ENCODE results near the gene INO80B.

The INO80B gene

DNA sequence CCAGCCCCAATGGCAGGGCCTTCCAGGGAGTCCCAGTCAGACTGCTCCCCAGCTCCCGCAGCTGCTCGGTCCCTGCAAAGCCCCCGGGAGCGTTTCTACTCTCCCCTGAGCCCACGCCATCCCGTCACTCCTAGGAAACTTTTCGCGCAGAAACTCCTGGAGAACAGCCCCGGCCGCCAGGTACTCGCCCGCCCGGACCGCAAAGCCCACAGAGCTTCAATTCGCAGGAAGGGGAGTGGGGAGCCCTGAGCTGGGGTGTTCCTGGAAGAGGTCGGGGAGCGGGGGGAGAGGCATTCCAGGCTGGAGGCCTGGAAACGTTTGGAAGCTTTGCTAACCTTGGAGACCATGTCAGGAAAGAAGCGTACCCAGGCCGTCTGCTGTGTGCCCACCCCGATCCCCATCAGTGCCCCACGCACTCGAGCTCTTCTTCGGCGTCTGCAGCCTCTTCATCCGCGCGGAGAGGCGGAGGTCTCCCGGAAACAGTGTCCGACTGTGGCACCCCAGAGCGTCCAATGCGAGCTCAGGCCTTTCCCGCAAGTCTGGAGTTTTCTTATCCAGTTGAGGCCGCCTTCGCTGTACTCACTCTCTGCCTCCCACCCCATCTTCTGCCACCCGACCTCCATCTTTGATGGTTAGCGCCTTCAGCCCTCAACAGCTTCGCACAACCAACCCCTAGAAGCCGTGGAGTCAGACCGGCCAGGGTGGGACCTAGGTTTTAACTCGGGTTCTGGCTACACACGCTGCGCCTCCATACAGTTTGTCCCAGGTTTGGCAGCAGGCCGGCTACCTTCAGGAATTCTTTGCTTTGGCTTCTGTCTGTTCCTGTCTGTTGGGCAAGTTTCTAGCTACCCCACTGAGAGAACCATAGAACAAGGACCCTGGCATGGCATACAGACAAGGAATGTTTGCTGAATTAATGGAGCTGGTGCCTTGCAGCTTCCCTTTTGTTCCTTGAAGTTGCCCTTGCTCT lies 48.9 kb downstream of the INO80B start:
- FAIRE-seq, result no peak

DNA sequence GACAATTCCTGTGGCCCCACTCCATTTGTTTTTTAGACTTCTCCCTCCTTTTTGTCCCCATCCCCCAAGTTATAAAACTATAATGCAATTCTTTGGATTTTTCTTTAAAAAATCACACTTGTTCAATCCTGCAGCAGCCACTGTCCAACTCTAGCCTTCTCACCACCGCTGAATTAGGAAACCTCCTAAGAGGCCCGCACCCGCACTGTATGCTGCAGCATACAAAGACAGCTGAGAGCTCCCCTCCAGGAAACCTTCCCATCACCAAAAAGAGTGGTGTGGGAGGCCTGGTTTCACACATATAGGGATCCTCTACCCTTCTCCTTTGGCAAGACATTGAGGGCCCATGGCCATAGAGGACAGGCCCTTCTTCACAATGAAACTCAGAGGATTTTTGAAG lies 49.7 kb downstream of the INO80B start:
- no peak for FAIRE-seq

DNA sequence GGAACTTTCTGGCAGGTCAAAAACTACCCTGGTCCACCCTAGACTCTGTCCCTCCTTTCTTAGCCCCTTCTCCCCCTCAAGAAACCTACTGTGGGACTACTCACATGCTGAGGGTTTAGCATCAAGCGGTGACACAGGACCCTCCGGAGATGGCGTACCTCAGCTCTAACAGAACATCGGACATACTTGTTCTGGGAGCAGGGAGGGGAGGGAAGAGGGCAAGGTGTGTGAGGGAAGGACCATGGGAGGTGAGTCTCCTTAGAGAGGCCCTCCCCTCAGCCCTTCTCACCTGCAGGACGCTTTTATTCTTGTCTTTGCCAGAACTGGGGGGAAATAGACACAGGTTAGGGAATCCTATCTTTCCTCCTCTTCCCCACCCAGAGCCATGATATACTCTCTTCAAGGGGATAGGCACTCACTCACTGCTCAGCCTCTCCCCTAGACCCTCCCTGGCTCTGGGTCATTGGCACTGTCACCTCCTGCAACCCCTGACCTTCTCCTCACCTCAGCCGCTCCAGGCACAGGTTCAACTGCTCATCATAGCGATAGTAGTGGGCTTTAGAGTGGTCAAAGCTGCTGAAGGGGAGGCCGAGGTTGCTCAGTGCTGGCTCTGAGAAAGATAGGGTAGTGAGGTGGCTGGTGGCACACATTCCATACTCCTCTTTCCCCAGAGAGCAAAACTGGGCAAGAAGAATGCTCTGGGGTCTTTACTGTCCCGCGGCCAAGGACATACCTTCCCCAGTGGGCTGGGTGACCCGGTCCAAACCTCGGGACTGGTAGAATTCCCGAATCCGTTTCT lies 50.8 kb downstream of the INO80B start:
- no peak for FAIRE-seq

DNA sequence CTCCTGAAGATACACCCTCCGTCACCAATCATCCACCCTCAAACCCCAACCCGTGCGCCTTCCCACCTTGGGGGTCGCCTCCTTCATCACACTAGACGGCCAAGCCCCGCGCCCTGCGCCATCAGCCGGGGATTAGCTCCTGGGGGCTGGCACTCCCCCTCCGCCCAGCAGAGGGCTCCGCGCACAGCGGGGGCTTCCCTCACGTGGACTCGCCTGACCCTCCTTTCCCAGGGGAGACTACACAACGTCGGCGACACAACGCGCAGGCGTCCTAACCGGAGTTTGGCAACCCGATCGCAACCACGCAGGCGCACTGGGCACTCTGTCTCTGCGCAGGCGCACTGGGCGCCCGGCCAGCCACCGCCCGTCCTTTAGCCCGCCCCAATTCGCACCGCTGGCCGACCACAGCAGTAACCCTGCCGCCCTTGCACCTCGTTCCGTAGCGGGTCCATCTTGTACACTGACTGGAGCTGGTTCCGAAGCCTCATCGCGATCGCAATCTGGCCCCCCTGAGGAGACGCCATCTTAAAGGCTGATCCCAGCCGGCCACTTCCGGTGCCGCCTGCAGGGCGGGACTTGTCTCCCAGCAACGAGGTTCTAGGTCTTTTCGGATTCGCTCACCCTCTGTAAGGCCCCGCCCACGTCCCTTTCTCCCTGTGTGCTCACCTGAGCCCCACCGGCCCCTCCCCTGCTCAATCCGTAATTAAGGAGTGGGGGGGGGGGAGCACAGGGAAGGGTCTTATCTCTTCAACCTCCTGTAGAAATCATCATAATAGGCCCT lies 52.4 kb downstream of the INO80B start, which contains the start of gene PCGF1:
Gene PCGF1 (minus strand): TSS at position 551 of the 781 bp plus-strand sequence. CDS start 27 bp downstream, at position 524.
- FAIRE-seq, result no peak
